Measurements from ENCODE around the gene ATG14.

- TF ChIP-seq POLR2A (IDR thresholded peaks at IDR 0.05), result no peak
- no peak for TF ChIP-seq CTCF (IDR thresholded peaks at IDR 0.05)
These were observed 83.3 kb downstream of the ATG14 start for GRCh38 chr14:55328317-55328716.
